HCT116 (cell line): ENCODE results near the gene ELK3.

Experiments
- CEBPB ChIP-seq: IDR thresholded peaks from 2 replicates; pipeline ENCODE4 v1.6.1; 2012; ENCODE audit warnings: low read depth
- EGR1 ChIP-seq: IDR thresholded peaks from 2 replicates; pipeline ENCODE4 v1.6.1; 2012; ENCODE audit warnings: low read depth
- EZH2 ChIP-seq: fragments of 200-600 bp; sonication (generic); IDR thresholded peaks from 2 replicates; pipeline ENCODE4 v1.6.1; 2017; ENCODE audit warnings: antibody characterized with exemption, mixed run types
- FOSL1 ChIP-seq: IDR thresholded peaks from 2 replicates; pipeline ENCODE4 v1.6.1; 2012; ENCODE audit warnings: low read depth
- POLR2A ChIP-seq: IDR thresholded peaks from 2 replicates; pipeline ENCODE4 v1.7.0; 2011; ENCODE audit warnings: borderline replicate concordance; ENCODE audit not compliant: insufficient read depth, insufficient read length; ENCODE audit errors: extremely low read depth
- POLR2AphosphoS5 ChIP-seq: IDR thresholded peaks from 2 replicates; pipeline ENCODE4 v1.6.1; 2011; ENCODE audit warnings: mild to moderate bottlenecking, low read depth, low read length, moderate library complexity
- RAD21 ChIP-seq: IDR thresholded peaks from 2 replicates; pipeline ENCODE4 v1.6.1; 2012; ENCODE audit warnings: low read depth, mild to moderate bottlenecking
- SP1 ChIP-seq: IDR thresholded peaks from 2 replicates; pipeline ENCODE4 v1.6.1; 2012; ENCODE audit warnings: low read depth
- YY1 ChIP-seq: IDR thresholded peaks from 2 replicates; pipeline ENCODE4 v1.6.1; 2011; ENCODE audit warnings: low read length, low read depth, moderate library complexity, mild to moderate bottlenecking; ENCODE audit not compliant: insufficient replicate concordance; ENCODE audit errors: extremely low read depth
- ZBTB33 ChIP-seq: IDR thresholded peaks from 2 replicates; pipeline ENCODE4 v1.6.1; 2011; ENCODE audit warnings: mild to moderate bottlenecking, low read length, moderate library complexity; ENCODE audit not compliant: insufficient replicate concordance; ENCODE audit errors: extremely low read depth
- TF ChIP-seq, protein P1 (sequence below), 3 experiments: fragments of 200-600 bp in 1 of 3; sonication (generic) in 1 of 3; IDR thresholded peaks in 2 of 3; conservative IDR thresholded peaks in 1 of 3; 2 replicates each; pipeline ENCODE4 v1.5.1; 2012 to 2017; ENCODE audit warnings: low read depth in 2 of 3, low read length in 2 of 3, antibody characterized with exemption in 1 of 3, borderline replicate concordance in 1 of 3, control low read depth in 1 of 3, mild to moderate bottlenecking in 1 of 3, mixed read lengths in 1 of 3, mixed run types in 1 of 3, moderate library complexity in 1 of 3; ENCODE audit not compliant: insufficient read depth in 1 of 3
- TF ChIP-seq, protein P2 (sequence below): IDR thresholded peaks from 2 replicates; pipeline ENCODE4 v1.6.1; 2012; ENCODE audit warnings: low read depth

- no peak for TF ChIP-seq FOSL1
- TF ChIP-seq YY1, result no peak
- TF ChIP-seq, protein P1, sequence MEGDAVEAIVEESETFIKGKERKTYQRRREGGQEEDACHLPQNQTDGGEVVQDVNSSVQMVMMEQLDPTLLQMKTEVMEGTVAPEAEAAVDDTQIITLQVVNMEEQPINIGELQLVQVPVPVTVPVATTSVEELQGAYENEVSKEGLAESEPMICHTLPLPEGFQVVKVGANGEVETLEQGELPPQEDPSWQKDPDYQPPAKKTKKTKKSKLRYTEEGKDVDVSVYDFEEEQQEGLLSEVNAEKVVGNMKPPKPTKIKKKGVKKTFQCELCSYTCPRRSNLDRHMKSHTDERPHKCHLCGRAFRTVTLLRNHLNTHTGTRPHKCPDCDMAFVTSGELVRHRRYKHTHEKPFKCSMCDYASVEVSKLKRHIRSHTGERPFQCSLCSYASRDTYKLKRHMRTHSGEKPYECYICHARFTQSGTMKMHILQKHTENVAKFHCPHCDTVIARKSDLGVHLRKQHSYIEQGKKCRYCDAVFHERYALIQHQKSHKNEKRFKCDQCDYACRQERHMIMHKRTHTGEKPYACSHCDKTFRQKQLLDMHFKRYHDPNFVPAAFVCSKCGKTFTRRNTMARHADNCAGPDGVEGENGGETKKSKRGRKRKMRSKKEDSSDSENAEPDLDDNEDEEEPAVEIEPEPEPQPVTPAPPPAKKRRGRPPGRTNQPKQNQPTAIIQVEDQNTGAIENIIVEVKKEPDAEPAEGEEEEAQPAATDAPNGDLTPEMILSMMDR (IDR thresholded peaks at IDR 0.05 in 2 of 3, conservative IDR thresholded peaks at IDR 0.05 in 1 of 3; ENCODE audit: borderline replicate concordance in 1 of 3, insufficient read depth in 1 of 3, low read depth in 2 of 3, low read length in 2 of 3), result no peak
- TF ChIP-seq, protein P2, sequence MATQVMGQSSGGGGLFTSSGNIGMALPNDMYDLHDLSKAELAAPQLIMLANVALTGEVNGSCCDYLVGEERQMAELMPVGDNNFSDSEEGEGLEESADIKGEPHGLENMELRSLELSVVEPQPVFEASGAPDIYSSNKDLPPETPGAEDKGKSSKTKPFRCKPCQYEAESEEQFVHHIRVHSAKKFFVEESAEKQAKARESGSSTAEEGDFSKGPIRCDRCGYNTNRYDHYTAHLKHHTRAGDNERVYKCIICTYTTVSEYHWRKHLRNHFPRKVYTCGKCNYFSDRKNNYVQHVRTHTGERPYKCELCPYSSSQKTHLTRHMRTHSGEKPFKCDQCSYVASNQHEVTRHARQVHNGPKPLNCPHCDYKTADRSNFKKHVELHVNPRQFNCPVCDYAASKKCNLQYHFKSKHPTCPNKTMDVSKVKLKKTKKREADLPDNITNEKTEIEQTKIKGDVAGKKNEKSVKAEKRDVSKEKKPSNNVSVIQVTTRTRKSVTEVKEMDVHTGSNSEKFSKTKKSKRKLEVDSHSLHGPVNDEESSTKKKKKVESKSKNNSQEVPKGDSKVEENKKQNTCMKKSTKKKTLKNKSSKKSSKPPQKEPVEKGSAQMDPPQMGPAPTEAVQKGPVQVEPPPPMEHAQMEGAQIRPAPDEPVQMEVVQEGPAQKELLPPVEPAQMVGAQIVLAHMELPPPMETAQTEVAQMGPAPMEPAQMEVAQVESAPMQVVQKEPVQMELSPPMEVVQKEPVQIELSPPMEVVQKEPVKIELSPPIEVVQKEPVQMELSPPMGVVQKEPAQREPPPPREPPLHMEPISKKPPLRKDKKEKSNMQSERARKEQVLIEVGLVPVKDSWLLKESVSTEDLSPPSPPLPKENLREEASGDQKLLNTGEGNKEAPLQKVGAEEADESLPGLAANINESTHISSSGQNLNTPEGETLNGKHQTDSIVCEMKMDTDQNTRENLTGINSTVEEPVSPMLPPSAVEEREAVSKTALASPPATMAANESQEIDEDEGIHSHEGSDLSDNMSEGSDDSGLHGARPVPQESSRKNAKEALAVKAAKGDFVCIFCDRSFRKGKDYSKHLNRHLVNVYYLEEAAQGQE, result no peak
- no peak for TF ChIP-seq EGR1
- no peak for TF ChIP-seq RAD21
- TF ChIP-seq ZBTB33, result no peak
- TF ChIP-seq CEBPB, result no peak
- no peak for TF ChIP-seq POLR2AphosphoS5
- no peak for TF ChIP-seq POLR2A
- TF ChIP-seq EZH2, result no peak
- no peak for TF ChIP-seq SP1
These were observed 69.3 kb downstream of the ELK3 start for GRCh38 chr12:96263449-96263902.
